K562 (cell line): Measurements from ENCODE around the gene CEND1. TPM values are rescaled to one million over a fixed set of nuclear protein-coding genes. Genes with fewer than 3 reads are reported as not detected.
A peak's percentile ranks its signal among the peaks of the same experiment; 100 is the strongest.

Source experiments
- ADNP ChIP-seq: fragments of 200-800 bp; sonication (Bioruptor generic); IDR thresholded peaks from 2 replicates; pipeline ENCODE4 v1.6.1; 2016; ENCODE audit warnings: missing genetic modification characterization, missing compliant biosample characterization
- BRF1 ChIP-seq: IDR thresholded peaks from 3 replicates; pipeline ENCODE4 v1.6.1; 2011; ENCODE audit warnings: borderline replicate concordance, mild to moderate bottlenecking; ENCODE audit not compliant: insufficient read length; ENCODE audit errors: extremely low read depth
- BRF2 ChIP-seq: IDR thresholded peaks from 3 replicates; pipeline ENCODE4 v1.6.1; 2011; ENCODE audit warnings: borderline replicate concordance, mild to moderate bottlenecking; ENCODE audit not compliant: insufficient read length, insufficient read depth
- CBX1 ChIP-seq: sonication (generic); IDR thresholded peaks from 2 replicates; pipeline ENCODE4 v1.6.1; 2016; ENCODE audit warnings: antibody characterized with exemption, low read depth, mild to moderate bottlenecking
- CREB5 ChIP-seq: fragments of 250-450 bp; sonication (Bioruptor Pico); IDR thresholded peaks from 2 replicates; pipeline ENCODE4 v1.5.0; 2020; ENCODE audit warnings: mild to moderate bottlenecking
- GATA2 ChIP-seq: sonication (generic); formaldehyde crosslinking; IDR thresholded peaks from 2 replicates; pipeline ENCODE4 v1.4.0; 2020; ENCODE audit warnings: mild to moderate bottlenecking, missing genetic modification reagents
- HDAC3 ChIP-seq: fragments of 450-650 bp; IDR thresholded peaks from 2 replicates; pipeline ENCODE4 v1.6.1; 2018; ENCODE audit warnings: borderline replicate concordance, mild to moderate bottlenecking, moderate library complexity; ENCODE audit not compliant: partially characterized antibody
- PBX2 ChIP-seq, 2 experiments: IDR thresholded peaks in 1 of 2; conservative IDR thresholded peaks in 1 of 2; 2 replicates each; pipeline ENCODE4 v1.6.1; 2016; ENCODE audit warnings: low read depth in 2 of 2, mild to moderate bottlenecking in 1 of 2, missing compliant biosample characterization in 1 of 2, missing genetic modification characterization in 1 of 2, moderate library complexity in 1 of 2
- PPARD ChIP-seq: fragments of 250-450 bp; sonication (Bioruptor Pico); IDR thresholded peaks from 2 replicates; pipeline ENCODE4 v1.8.0; 2022; ENCODE audit warnings: inconsistent platforms, mild to moderate bottlenecking, moderate library complexity
- TRIM28 ChIP-seq: fragments of 450-650 bp; IDR thresholded peaks from 2 replicates; pipeline ENCODE4 v1.6.1; 2017
- USF2 ChIP-seq: sonication (generic); formaldehyde crosslinking; IDR thresholded peaks from 2 replicates; pipeline ENCODE4 v1.5.0; 2020; ENCODE audit warnings: missing genetic modification reagents
- ZMIZ1 ChIP-seq, 2 experiments: fragments of 150-350 bp in 1 of 2; IDR thresholded peaks; 2 replicates each; pipeline ENCODE4 v1.6.1; 2012 to 2016; ENCODE audit warnings: low read depth in 2 of 2, low read length in 2 of 2, mild to moderate bottlenecking in 1 of 2, moderate library complexity in 1 of 2
- ZNF12 ChIP-seq: sonication (generic); formaldehyde crosslinking; IDR thresholded peaks from 2 replicates; pipeline ENCODE4 v1.4.0; 2020; ENCODE audit warnings: mild to moderate bottlenecking, missing genetic modification reagents
- ZNF280A ChIP-seq: fragments of 450-650 bp; IDR thresholded peaks from 2 replicates; pipeline ENCODE4 v1.6.1; 2018; ENCODE audit warnings: mild to moderate bottlenecking, low read depth; ENCODE audit not compliant: partially characterized antibody
- ZNF384 ChIP-seq: IDR thresholded peaks from 2 replicates; pipeline ENCODE4 v1.6.1; 2012; ENCODE audit warnings: low read depth, low read length, improper control_type of control experiment
- ZNF584 ChIP-seq: fragments of 200-800 bp; sonication (Bioruptor generic); IDR thresholded peaks from 2 replicates; pipeline ENCODE4 v1.6.1; 2016; ENCODE audit warnings: low read depth, mild to moderate bottlenecking, missing genetic modification characterization, missing compliant biosample characterization
- polyA plus RNA-seq, 8 experiments: library from polyadenylated mRNA; depleted of rRNA in 4 of 8; stranded (reverse) in 5 of 8; unstranded in 3 of 8; fragments of >200 nt; fragmentation: Nextera tagmentation in 2 of 8; fragmentation: Illumina TruSeq in 1 of 8; extraction: Ambion mirVana in 2 of 8; extraction: Trizol in 1 of 8; gene quantifications; 2 replicates each; pipeline versions ENCODE4 v1.2.1 to v1.2.3, GENCODE V29; 2011 to 2014; ENCODE audit warnings: inconsistent platforms in 1 of 8, missing spikeins in 1 of 8
- total RNA-seq, 7 experiments: library from RNA; depleted of rRNA in 6 of 7; stranded (reverse); fragments of >200 nt in 6 of 7; fragmentation: Illumina TruSeq in 2 of 7; extraction: Trizol in 2 of 7; gene quantifications; 2 replicates each; pipeline versions ENCODE4 v1.2.1 to v1.2.3, GENCODE V29; 2011 to 2021; ENCODE audit warnings: low replicate concordance in 1 of 7

CEND1 gene
- total and polyA plus RNA-seq, 9 of the 15 experiments (the other 6 are each of a cell fraction or from before 2014, with no cell fraction given), result 0.13 to 0.18 (median 0.16) TPM; not detected in 6

- TF ChIP-seq CREB5 (no peak), ZNF384 (peak; percentile 35; the same call in 1 of the 2 replicates), TRIM28 (no peak), ZMIZ1 (IDR thresholded peaks at IDR 0.05; ENCODE audit: low read depth in 2 of 2, low read length in 2 of 2) (no peak), USF2 (CRISPR knock-in tag) (no peak), CBX1 (no peak), BRF1 (no peak), ZNF280A (no peak), PPARD (no peak), BRF2 (no peak), PBX2 (CRISPR knock-in tag; IDR thresholded peaks at IDR 0.05; ENCODE audit: low read depth) (no peak), PBX2 (tag; conservative IDR thresholded peaks at IDR 0.05; ENCODE audit: low read depth) (no peak), ADNP (no peak), ZNF12 (no peak), HDAC3 (no peak), GATA2 (no peak), ZNF584 (CRISPR knock-in tag) (no peak)
Measured at GRCh38 chr11:745428-745827, 44.5 kb downstream of the CEND1 start (continued).
